ENCODE measurements around the gene IL17RC. TPM values are rescaled to one million over a fixed set of nuclear protein-coding genes. Genes with fewer than 3 reads are reported as not detected.

IL17RC gene
- total and polyA plus RNA-seq, 3 donors from 2014 or later, result 12.0 to 26.1 (median 21.0) TPM

DNA sequence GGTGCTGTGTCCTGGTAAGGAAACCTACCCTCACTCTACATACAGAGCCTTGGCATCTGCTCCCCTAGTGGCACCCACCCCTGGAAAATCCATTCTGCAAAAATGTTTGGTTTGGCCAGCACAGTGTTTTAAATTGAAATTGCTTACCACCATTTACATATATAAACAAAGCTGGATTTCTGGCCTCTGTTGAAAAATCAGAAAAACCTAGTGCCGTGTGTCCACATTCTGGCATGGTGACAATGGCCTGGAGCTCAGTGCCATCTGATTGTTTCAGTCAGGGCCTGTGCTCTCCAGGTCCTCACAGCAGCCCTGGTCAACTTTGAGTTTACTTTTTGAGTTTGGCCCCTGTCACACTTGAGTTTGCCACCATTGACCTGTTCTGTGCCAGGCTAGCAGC lies 2.9 kb upstream of the IL17RC start:
- intact Hi-C loops (cut with DNase I; ENCODE audit: low total_unique reads), result no loop called here

DNA sequence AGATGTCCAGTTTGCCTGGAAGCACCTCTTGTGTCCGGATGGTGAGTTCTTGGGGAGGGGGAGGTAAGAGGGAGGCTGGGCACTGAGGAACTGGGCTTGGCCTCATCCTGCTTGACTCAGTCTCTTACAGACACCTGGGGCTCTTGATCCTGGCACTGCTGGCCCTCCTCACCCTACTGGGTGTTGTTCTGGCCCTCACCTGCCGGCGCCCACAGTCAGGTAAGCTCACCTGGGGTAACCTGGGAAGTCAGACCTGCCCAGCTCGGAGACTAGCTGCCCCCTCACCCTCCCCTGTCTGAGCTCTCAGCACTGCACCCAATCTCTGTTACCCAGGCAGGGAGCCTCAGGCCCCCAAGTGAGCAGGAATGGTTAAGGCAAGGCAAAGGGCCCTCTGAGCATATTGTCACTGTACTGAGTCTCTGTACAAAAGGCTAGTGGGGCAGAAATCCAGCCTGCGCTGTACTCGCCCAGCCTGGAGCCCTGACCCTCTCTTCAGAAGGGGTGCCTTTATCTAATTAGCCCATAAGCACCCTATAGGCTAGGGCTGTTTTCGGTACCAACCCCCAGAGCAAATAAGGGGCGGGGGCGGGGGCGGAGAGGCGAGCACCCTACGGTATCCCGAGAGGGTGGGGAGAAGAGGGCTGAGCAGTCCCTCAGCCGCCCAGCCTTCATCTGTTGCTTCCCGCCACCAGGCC lies 2.2 kb upstream of the IL17RC start:
- intact Hi-C loops (cut with DNase I; ENCODE audit: low total_unique reads), result no loop called here
- H3K4me3 ChIP-seq, result peak overlapping the region; percentile 61 to 64
- H3K27me3 ChIP-seq, result no peaks in the 10 kb centered on the region
- peaks cover 24% of the 10 kb centered on the region for H3K4me1 ChIP-seq
- no peak for TF ChIP-seq POLR2A (IDR thresholded peaks at IDR 0.05)
- TF ChIP-seq, protein P1, sequence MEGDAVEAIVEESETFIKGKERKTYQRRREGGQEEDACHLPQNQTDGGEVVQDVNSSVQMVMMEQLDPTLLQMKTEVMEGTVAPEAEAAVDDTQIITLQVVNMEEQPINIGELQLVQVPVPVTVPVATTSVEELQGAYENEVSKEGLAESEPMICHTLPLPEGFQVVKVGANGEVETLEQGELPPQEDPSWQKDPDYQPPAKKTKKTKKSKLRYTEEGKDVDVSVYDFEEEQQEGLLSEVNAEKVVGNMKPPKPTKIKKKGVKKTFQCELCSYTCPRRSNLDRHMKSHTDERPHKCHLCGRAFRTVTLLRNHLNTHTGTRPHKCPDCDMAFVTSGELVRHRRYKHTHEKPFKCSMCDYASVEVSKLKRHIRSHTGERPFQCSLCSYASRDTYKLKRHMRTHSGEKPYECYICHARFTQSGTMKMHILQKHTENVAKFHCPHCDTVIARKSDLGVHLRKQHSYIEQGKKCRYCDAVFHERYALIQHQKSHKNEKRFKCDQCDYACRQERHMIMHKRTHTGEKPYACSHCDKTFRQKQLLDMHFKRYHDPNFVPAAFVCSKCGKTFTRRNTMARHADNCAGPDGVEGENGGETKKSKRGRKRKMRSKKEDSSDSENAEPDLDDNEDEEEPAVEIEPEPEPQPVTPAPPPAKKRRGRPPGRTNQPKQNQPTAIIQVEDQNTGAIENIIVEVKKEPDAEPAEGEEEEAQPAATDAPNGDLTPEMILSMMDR (IDR thresholded peaks at IDR 0.05), result no peak
- DNase-seq, result no peak
- no peaks in the 10 kb centered on the region for H3K36me3 ChIP-seq (ENCODE audit: low read depth, missing control alignments)
- H3K9me3 ChIP-seq, result no peaks in the 10 kb centered on the region
- H3K27ac ChIP-seq, result peak overlapping the region in 1 of 2 donors; percentile 81
- WGBS, 2 donors, result 25 to 40% methylated on average over 1 to 15 of the region's 15 CpGs

More for the DNA sequence above, 2.9 kb upstream of the IL17RC start:
- DNase-seq, result no peak
- H3K9me3 ChIP-seq, result no peaks in the 10 kb centered on the region
- no peaks in the 10 kb centered on the region for H3K36me3 ChIP-seq (ENCODE audit: low read depth, missing control alignments)
- H3K27me3 ChIP-seq, result no peaks in the 10 kb centered on the region
- no peak overlapping the region for H3K27ac ChIP-seq
- peaks cover 24% of the 10 kb centered on the region for H3K4me1 ChIP-seq
- no peak overlapping the region for H3K4me3 ChIP-seq
- WGBS, 2 donors, result 43 to 63% methylated on average over 1 of the region's 1 CpG
- TF ChIP-seq, protein P1 (IDR thresholded peaks at IDR 0.05), result no peak
- no peak for TF ChIP-seq POLR2A (IDR thresholded peaks at IDR 0.05)

DNA sequence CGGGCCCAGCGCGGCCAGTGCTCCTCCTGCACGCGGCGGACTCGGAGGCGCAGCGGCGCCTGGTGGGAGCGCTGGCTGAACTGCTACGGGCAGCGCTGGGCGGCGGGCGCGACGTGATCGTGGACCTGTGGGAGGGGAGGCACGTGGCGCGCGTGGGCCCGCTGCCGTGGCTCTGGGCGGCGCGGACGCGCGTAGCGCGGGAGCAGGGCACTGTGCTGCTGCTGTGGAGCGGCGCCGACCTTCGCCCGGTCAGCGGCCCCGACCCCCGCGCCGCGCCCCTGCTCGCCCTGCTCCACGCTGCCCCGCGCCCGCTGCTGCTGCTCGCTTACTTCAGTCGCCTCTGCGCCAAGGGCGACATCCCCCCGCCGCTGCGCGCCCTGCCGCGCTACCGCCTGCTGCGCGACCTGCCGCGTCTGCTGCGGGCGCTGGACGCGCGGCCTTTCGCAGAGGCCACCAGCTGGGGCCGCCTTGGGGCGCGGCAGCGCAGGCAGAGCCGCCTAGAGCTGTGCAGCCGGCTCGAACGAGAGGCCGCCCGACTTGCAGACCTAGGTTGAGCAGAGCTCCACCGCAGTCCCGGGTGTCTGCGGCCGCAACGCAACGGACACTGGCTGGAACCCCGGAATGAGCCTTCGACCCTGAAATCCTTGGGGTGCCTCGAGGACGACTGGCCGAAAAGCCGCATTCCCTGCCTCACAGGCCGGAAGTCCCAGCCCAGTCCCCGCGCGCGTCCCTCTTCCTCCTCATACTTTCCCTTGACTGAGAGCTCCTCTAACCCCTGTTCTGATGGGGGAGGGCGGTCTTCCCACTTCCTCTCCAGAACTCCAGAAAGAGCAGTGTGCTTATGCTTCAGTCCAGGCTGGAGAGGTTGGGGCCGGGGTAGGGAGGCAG lies 1.4 kb upstream of the IL17RC start:
- Histone ChIP-seq H3K27me3 (no peaks in the 10 kb centered on the region), H3K36me3 (ENCODE audit: low read depth, missing control alignments) (no peaks in the 10 kb centered on the region), H3K9me3 (no peaks in the 10 kb centered on the region), H3K4me3 (peak overlapping the region; percentile 61 to 64), H3K27ac (peak overlapping the region; percentile 52 to 81), H3K4me1 (peaks cover 24% of the 10 kb centered on the region)
- intact Hi-C loops (cut with DNase I; ENCODE audit: low total_unique reads), result no loop called here
- TF ChIP-seq POLR2A (IDR thresholded peaks at IDR 0.05), result no peak
- TF ChIP-seq, protein P1 (IDR thresholded peaks at IDR 0.05), result peak; percentile 28 to 39 (median 34)
- DNase-seq, result peak; percentile 76
- 0 to 2% methylated on average over 11 to 30 of the region's 99 CpGs for WGBS, 2 donors

DNA sequence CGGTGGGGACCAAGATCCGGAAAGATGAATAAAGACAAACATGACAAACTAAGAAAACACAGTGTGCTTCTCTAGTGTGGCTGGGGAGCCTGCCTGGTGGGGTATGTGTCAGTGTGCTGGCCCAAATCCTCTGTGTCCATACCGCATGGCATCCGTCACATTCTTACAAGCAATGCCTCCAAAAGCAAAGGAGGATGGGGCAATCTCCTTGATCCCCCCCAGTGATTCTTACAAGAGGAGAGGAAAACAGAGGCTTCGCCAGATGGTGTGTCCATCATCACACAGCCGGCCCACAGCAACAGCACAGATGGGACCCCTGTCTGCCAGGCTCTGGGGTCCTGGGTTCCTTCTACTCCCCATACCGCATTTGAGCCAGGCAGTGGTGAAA lies 558 bp upstream of the IL17RC start:
- no peaks in the 10 kb centered on the region for H3K36me3 ChIP-seq (ENCODE audit: low read depth, missing control alignments)
- 35 to 52% methylated on average over 6 to 7 of the region's 7 CpGs for WGBS, 2 donors
- H3K4me3 ChIP-seq, result peak overlapping the region in 1 of 2 donors; percentile 61
- no peak for DNase-seq
- TF ChIP-seq POLR2A (IDR thresholded peaks at IDR 0.05), result no peak
- TF ChIP-seq, protein P1 (IDR thresholded peaks at IDR 0.05), result no peak
- H3K4me1 ChIP-seq, result peaks cover 24% of the 10 kb centered on the region
- H3K27ac ChIP-seq, result peak overlapping the region; percentile 52 to 81
- intact Hi-C loops (cut with DNase I; ENCODE audit: low total_unique reads), result no loop called here
- H3K9me3 ChIP-seq, result no peaks in the 10 kb centered on the region
- H3K27me3 ChIP-seq, result no peaks in the 10 kb centered on the region
